H1 (cell line): ENCODE measurements around the gene RAI14. TPM values are rescaled to one million over a fixed set of nuclear protein-coding genes. Genes with fewer than 3 reads are reported as not detected.

Experiments
- CTCF ChIA-PET: fragments of 300-600 bp; sonication (Branson Sonifier 250); formaldehyde crosslinking; loops from one replicate; lab custom pipeline; 2021; ENCODE audit not compliant: partially characterized antibody; lab: Charles Lee
- POLR2A ChIA-PET: fragments of 300-600 bp; sonication (Branson Sonifier 250); formaldehyde crosslinking; loops from one replicate; lab custom pipeline; 2021; ENCODE audit warnings: inconsistent platforms; ENCODE audit not compliant: partially characterized antibody; lab: Charles Lee
- DNase-seq, 2 experiments: peaks; one replicate each; pipeline versions ENCODE4 v3.0.0 to v3.0.0-alpha.2; 2010 to 2022; ENCODE audit warnings: low spot score in 2 of 2, low read depth in 1 of 2, mixed read lengths in 1 of 2
- FAIRE-seq: peaks from 2 replicates; lab custom pipeline; 2011; peaks lifted over from hg19 to GRCh38; lab: Jason Lieb, UNC
- H2AFZ ChIP-seq: 2 replicates; pipeline ENCODE4 v1.8.1; 2012; ENCODE audit warnings: low read length, inconsistent platforms
- H2AK5ac ChIP-seq: 2 replicates; pipeline ENCODE4 v1.6.1; 2013; ENCODE audit warnings: low read depth, low read length
- H2BK120ac ChIP-seq: replicated peaks from 2 replicates; pipeline ENCODE3; 2013; ENCODE audit warnings: low read depth, low read length, inconsistent platforms
- H2BK12ac ChIP-seq: 2 replicates; pipeline ENCODE4 v1.6.1; 2013; ENCODE audit warnings: low read depth, low read length
- H2BK15ac ChIP-seq: 2 replicates; pipeline ENCODE4 v1.6.1; 2013; ENCODE audit warnings: low read length
- H2BK20ac ChIP-seq: 2 replicates; pipeline ENCODE4 v1.6.1; 2013; ENCODE audit warnings: low read length
- H2BK5ac ChIP-seq: 2 replicates; pipeline ENCODE4 v1.6.1; 2013; ENCODE audit warnings: low read depth, low read length
- H3K14ac ChIP-seq: 2 replicates; pipeline ENCODE4 v1.6.1; 2013; ENCODE audit warnings: inconsistent platforms; ENCODE audit not compliant: insufficient read length
- H3K18ac ChIP-seq: 2 replicates; pipeline ENCODE4 v1.6.1; 2013; ENCODE audit warnings: low read length; ENCODE audit errors: extremely low read depth
- H3K23ac ChIP-seq: 2 replicates; pipeline ENCODE4 v1.6.1; 2013; ENCODE audit warnings: inconsistent platforms; ENCODE audit not compliant: insufficient read length
- H3K23me2 ChIP-seq: 2 replicates; pipeline ENCODE4 v1.6.1; 2013; ENCODE audit warnings: low read depth, low read length
- H3K27ac ChIP-seq: 2 replicates; pipeline ENCODE4 v1.6.1; 2011; ENCODE audit warnings: low read depth, low read length, inconsistent platforms
- H3K27me3 ChIP-seq, 4 experiments: replicated peaks in 1 of 4; 1 replicate in 1 of 4; 2 replicates in 3 of 4; pipeline versions ENCODE4 v1.6.1 to v1.8.1; 2011 to 2013; ENCODE audit warnings: low read length in 3 of 4, mild to moderate bottlenecking in 3 of 4, inconsistent platforms in 2 of 4, mixed read lengths in 2 of 4, moderate library complexity in 1 of 4; ENCODE audit not compliant: control insufficient read depth in 3 of 4, insufficient read depth in 3 of 4; ENCODE audit errors: extremely low read depth in 1 of 4
- H3K36me3 ChIP-seq, 4 experiments: 2 replicates each; pipeline versions ENCODE4 v1.6.1 to v1.8.1; 2011 to 2013; ENCODE audit warnings: mild to moderate bottlenecking in 4 of 4, low read length in 3 of 4, moderate library complexity in 2 of 4, control low read depth in 1 of 4, inconsistent platforms in 1 of 4; ENCODE audit not compliant: insufficient read depth in 4 of 4, control insufficient read depth in 2 of 4
- H3K4ac ChIP-seq: replicated peaks from 2 replicates; pipeline ENCODE3; 2013; ENCODE audit warnings: low read length, low read depth, mixed read lengths, inconsistent platforms; ENCODE audit not compliant: insufficient read length
- H3K4me1 ChIP-seq, 4 experiments: replicated peaks in 1 of 4; 1 replicate in 1 of 4; 2 replicates in 3 of 4; pipeline versions ENCODE4 v1.6.1 to v1.8.1; 2011 to 2013; ENCODE audit warnings: low read length in 3 of 4, inconsistent platforms in 2 of 4, mixed read lengths in 1 of 4; ENCODE audit not compliant: insufficient read depth in 4 of 4, control insufficient read depth in 3 of 4
- H3K4me2 ChIP-seq, 2 experiments: 2 replicates each; pipeline versions ENCODE4 v1.6.1 to v1.8.1; 2011 to 2013; ENCODE audit warnings: low read depth in 2 of 2, low read length in 2 of 2, control low read depth in 1 of 2, inconsistent platforms in 1 of 2, mild to moderate bottlenecking in 1 of 2; ENCODE audit not compliant: insufficient read depth in 1 of 2
- H3K4me3 ChIP-seq, 4 experiments: fragments of 200-600, 300-600 bp in 1 of 4; sonication (generic), shearing (Covaris generic), sonication (Bioruptor Twin) in 1 of 4; 2 replicates each; pipeline versions ENCODE4 v1.5.1 to v1.8.1; 2011 to 2016; ENCODE audit warnings: low read length in 4 of 4, low read depth in 3 of 4, control low read depth in 2 of 4, inconsistent platforms in 2 of 4, mild to moderate bottlenecking in 2 of 4, mixed read lengths in 1 of 4, moderate library complexity in 1 of 4; ENCODE audit not compliant: insufficient read depth in 2 of 4; ENCODE audit errors: extremely low read depth in 1 of 4
- H3K56ac ChIP-seq: replicated peaks from 2 replicates; pipeline ENCODE3; 2013; ENCODE audit warnings: low read depth, mild to moderate bottlenecking, mixed read lengths, low read length, inconsistent platforms; ENCODE audit not compliant: insufficient read length
- H3K79me1 ChIP-seq: 2 replicates; pipeline ENCODE4 v1.6.1; 2013; ENCODE audit warnings: low read depth, low read length, control low read depth
- H3K79me2 ChIP-seq, 2 experiments: 2 replicates each; pipeline versions ENCODE4 v1.6.1 to v1.8.1; 2012 to 2013; ENCODE audit warnings: low read length in 2 of 2, mild to moderate bottlenecking in 2 of 2, inconsistent platforms in 1 of 2; ENCODE audit not compliant: insufficient read depth in 2 of 2, control insufficient read depth in 1 of 2
- H3K9ac ChIP-seq, 4 experiments: replicated peaks in 1 of 4; 1 replicate in 1 of 4; 2 replicates in 3 of 4; pipeline versions ENCODE4 v1.6.1 to v1.8.1; 2011 to 2013; ENCODE audit warnings: low read depth in 3 of 4, low read length in 3 of 4, control low read depth in 2 of 4, mild to moderate bottlenecking in 2 of 4, moderate library complexity in 2 of 4, inconsistent platforms in 1 of 4; ENCODE audit errors: extremely low read depth in 1 of 4
- H3K9me3 ChIP-seq, 2 experiments: 2 replicates each; pipeline versions ENCODE4 v1.6.1 to v1.8.1; 2012 to 2013; ENCODE audit warnings: mild to moderate bottlenecking in 2 of 2, moderate library complexity in 2 of 2, control low read depth in 1 of 2, inconsistent platforms in 1 of 2, low read depth in 1 of 2, low read length in 1 of 2, mixed read lengths in 1 of 2; ENCODE audit not compliant: insufficient read depth in 2 of 2
- H4K20me1 ChIP-seq, 2 experiments: replicated peaks in 1 of 2; 2 replicates each; pipeline versions ENCODE3 to v1.8.1; 2011 to 2013; ENCODE audit warnings: inconsistent platforms in 2 of 2, low read length in 2 of 2, mild to moderate bottlenecking in 1 of 2; ENCODE audit not compliant: insufficient read depth in 2 of 2, control insufficient read depth in 1 of 2
- H4K5ac ChIP-seq: 2 replicates; pipeline ENCODE4 v1.6.1; 2013; ENCODE audit warnings: low read length, low read depth, mixed read lengths, inconsistent platforms; ENCODE audit not compliant: insufficient read length
- H4K8ac ChIP-seq: 2 replicates; pipeline ENCODE4 v1.8.0; 2013; ENCODE audit warnings: mild to moderate bottlenecking, moderate library complexity, low read length, inconsistent platforms; ENCODE audit not compliant: insufficient read depth; ENCODE audit errors: extremely low read depth
- H4K91ac ChIP-seq: replicated peaks from 2 replicates; pipeline ENCODE3; 2013; ENCODE audit warnings: low read length, mixed read lengths, inconsistent platforms; ENCODE audit not compliant: insufficient read length
- BRCA1 ChIP-seq: IDR thresholded peaks from 2 replicates; pipeline ENCODE4 v1.6.1; 2012; ENCODE audit warnings: low read depth, low read length, improper control_type of control experiment
- CBX5 ChIP-seq: fragments of 300-800, 300-1000 bp; sonication (generic); IDR thresholded peaks from 2 replicates; pipeline ENCODE4 v1.7.1; 2016; ENCODE audit warnings: antibody characterized with exemption, low read length, low read depth
- CHD1 ChIP-seq: IDR thresholded peaks from 2 replicates; pipeline ENCODE4 v1.6.1; 2012; ENCODE audit warnings: low read depth, low read length, improper control_type of control experiment
- CREB1 ChIP-seq: IDR thresholded peaks from 2 replicates; pipeline ENCODE4 v1.6.1; 2012; ENCODE audit warnings: inconsistent platforms
- CTBP2 ChIP-seq: IDR thresholded peaks from 2 replicates; pipeline ENCODE4 v1.7.0; 2011; ENCODE audit warnings: borderline replicate concordance, mild to moderate bottlenecking, moderate library complexity, mixed read lengths, low read length; ENCODE audit not compliant: insufficient read depth, insufficient read length
- KDM1A ChIP-seq: fragments of 200-600, 300-600 bp; sonication (generic); IDR thresholded peaks from 2 replicates; pipeline ENCODE4 v1.7.1; 2016; ENCODE audit warnings: mild to moderate bottlenecking, low read length, borderline replicate concordance
- RAD21 ChIP-seq, 2 experiments: IDR thresholded peaks in 1 of 2; conservative IDR thresholded peaks in 1 of 2; 2 replicates each; pipeline ENCODE4 v1.6.1; 2011; ENCODE audit warnings: low read depth in 2 of 2, low read length in 2 of 2, improper control_type of control experiment in 1 of 2, inconsistent platforms in 1 of 2, mild to moderate bottlenecking in 1 of 2, moderate library complexity in 1 of 2
- RBBP5 ChIP-seq: IDR thresholded peaks from 2 replicates; pipeline ENCODE4 v1.7.1; 2012; ENCODE audit warnings: low read depth, mild to moderate bottlenecking, inconsistent platforms, low read length, moderate library complexity, borderline replicate concordance
- SIRT6 ChIP-seq: IDR thresholded peaks from one replicate; pipeline ENCODE4 v1.7.1; 2012; ENCODE audit warnings: low read length, inconsistent platforms
- SIX5 ChIP-seq: IDR thresholded peaks from 2 replicates; pipeline ENCODE4 v1.6.1; 2011; ENCODE audit warnings: mild to moderate bottlenecking, low read depth, low read length
- ZNF274 ChIP-seq: IDR thresholded peaks from 2 replicates; pipeline ENCODE4 v1.7.0; 2012; ENCODE audit warnings: low read length, borderline replicate concordance; ENCODE audit errors: extremely low read depth
- WGBS, 2 experiments: shearing (Covaris generic) in 1 of 2; methylation state at CpG; one replicate each; pipeline versions ENCODE4 v1.1.6 to v1.1.7; 2013 to 2015; ENCODE audit warnings: low lambda C conversion rate in 2 of 2, mixed read lengths in 2 of 2, inconsistent platforms in 1 of 2, low coverage in 1 of 2, missing lambda C conversion rate in 1 of 2; ENCODE audit not compliant: insufficient replicate concordance in 2 of 2, insufficient coverage in 1 of 2, insufficient read length in 1 of 2; ENCODE audit errors: extremely low coverage in 1 of 2, missing lambda C conversion rate in 1 of 2; 5-methylcytosine and 5-hydroxymethylcytosine counted together
- polyA plus RNA-seq, 7 experiments: library from polyadenylated mRNA; depleted of rRNA in 3 of 7; stranded (reverse) in 5 of 7; unstranded in 2 of 7; fragments of >200 nt in 5 of 7; fragments of 200-250 nt in 2 of 7; gene quantifications; 1 replicate in 5 of 7; 2 replicates in 1 of 7; 4 replicates in 1 of 7; pipeline versions ENCODE4 v1.2.1 to v1.2.3, GENCODE V29; 2011 to 2013; ENCODE audit warnings: missing spikeins in 2 of 7, mixed read lengths in 2 of 7
- total RNA-seq: library from RNA; stranded (reverse); fragmentation: NEBNext Ultra II Directional; extraction: Animal tissue kit (Norgen Biotek cat#: 25700); gene quantifications from 2 replicates; pipeline ENCODE4 v1.2.1, GENCODE V29; 2021

The RAI14 gene
- total and polyA plus RNA-seq, 2 of the 8 experiments (the other 6 are each of a cell fraction or from before 2014, with no cell fraction given): 48.4 to 210 TPM

DNA sequence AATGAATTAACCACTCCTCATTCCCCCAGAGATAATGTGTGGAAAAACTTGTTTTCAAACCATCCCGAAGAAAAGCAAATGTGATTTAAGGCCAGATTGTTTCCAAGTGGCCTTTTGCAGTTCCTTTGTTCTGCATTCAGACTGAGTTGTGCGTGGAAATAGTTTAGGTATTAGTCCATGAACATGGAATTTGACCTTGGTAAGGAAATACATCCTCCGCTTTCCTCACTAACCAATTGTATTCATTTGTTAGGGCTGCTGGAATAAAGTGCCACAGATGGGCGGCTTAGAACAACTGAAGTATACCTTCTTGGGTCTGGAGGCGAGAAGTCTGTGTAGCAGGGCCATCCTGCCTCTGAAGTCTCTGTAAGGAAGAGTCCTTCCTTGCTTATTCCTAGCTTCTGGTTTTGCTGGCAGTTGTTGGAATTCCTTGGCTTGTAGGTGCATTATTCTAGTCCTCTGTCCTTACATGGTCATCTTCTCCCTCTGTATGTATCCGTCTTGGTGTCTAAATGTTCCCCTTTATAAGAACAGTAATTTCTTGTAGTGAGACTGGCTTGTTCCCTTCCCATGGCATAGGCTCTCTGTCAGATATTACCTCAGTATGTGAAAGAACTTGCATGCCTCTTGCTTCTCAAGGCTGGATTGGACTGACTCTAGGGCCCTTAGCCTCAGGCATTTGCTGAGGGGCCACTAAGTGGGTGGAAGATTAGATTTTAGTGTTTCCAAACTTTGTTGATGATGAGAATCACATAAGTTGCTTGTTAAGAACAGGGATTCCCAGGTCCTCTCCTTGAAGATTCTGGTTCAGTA, 53.9 kb downstream of the RAI14 start:
- ChIA-PET POLR2A (no interaction called here), CTCF (interaction anchor here (0.9 to 1.2 kb wide), 2 partner anchors 8 to 21 kb away, joined by 3 read pairs; no protein-coding TSS in a partner anchor)
- Histone ChIP-seq H3K79me2 (peaks cover 6 to 91% of the 10 kb centered on the region in 2 experiments), H3K9me3 (no peaks in the 10 kb centered on the region), H3K27ac (no peak overlapping the region), H3K23ac (no peak overlapping the region), H4K8ac (no peak overlapping the region), H3K18ac (no peak overlapping the region), H3K14ac (no peak overlapping the region), H2BK15ac (no peak overlapping the region), H3K4me3 (no peak overlapping the region), H2BK120ac (no peak overlapping the region), H2BK20ac (no peak overlapping the region), H3K4me1 (peaks cover 0 to 8% (median 3%) of the 10 kb centered on the region in 4 experiments; a peak in 2 of 7 replicates), H2BK12ac (no peak overlapping the region), H2AFZ (no peak overlapping the region), H3K56ac (no peak overlapping the region), H3K4ac (no peak overlapping the region), H4K20me1 (peaks cover 2% of the 10 kb centered on the region in 2 experiments), H3K79me1 (peaks cover 3% of the 10 kb centered on the region; the same call in 1 of the 2 replicates), H3K27me3 (no peaks in the 10 kb centered on the region), H2BK5ac (0 out of 2 replicates have a peak overlapping the region, but pooled peaks have one; percentile 6), H3K9ac (no peak overlapping the region), H4K5ac (no peak overlapping the region), H4K91ac (no peak overlapping the region), H3K23me2 (no peaks in the 10 kb centered on the region), H3K4me2 (no peak overlapping the region), H2AK5ac (no peak overlapping the region), H3K36me3 (peaks cover 0 to 18% (median 7%) of the 10 kb centered on the region in 4 experiments; a peak in 3 of 8 replicates)
- DNase-seq (no peak), FAIRE-seq (no peak)
- 92% methylated on average over 6 of the region's 6 CpGs; no CpG with 5 or more reads in 1 of the 2 experiments for WGBS, 2 experiments
- TF ChIP-seq CBX5 (no peak), SIRT6 (no peak), CTBP2 (no peak), CREB1 (no peak), SIX5 (no peak), KDM1A (no peak), RAD21 (IDR thresholded peaks at IDR 0.05 in 1 of 2, conservative IDR thresholded peaks at IDR 0.05 in 1 of 2; ENCODE audit: low read depth in 2 of 2, low read length in 2 of 2) (no peak), ZNF274 (no peak), RBBP5 (no peak), BRCA1 (no peak), CHD1 (no peak)
